Panc1 (cell line): ENCODE measurements around the gene TMEM161A. TPM values are rescaled to one million over a fixed set of nuclear protein-coding genes. Genes with fewer than 3 reads are reported as not detected.

Experiments used
- ATAC-seq: fragments of 200-7000 bp; cut with Tn5 transposase; 2 replicates; pipeline ENCODE4 v1.9.1; 2020; ENCODE audit warnings: mild to moderate bottlenecking, moderate library complexity
- BruUV-seq: library from RNA; stranded (reverse); fragments of 400-500 nt; replicated peaks from 2 replicates; lab custom pipeline; 2021; lab: Mats Ljungman, UMichigan
- CTCF ChIA-PET: fragments of 300-600 bp; sonication (Branson Sonifier 250); formaldehyde crosslinking; loops from one replicate; lab custom pipeline; 2022; ENCODE audit warnings: antibody characterized with exemption; lab: Charles Lee
- POLR2A ChIA-PET: fragments of 300-600 bp; sonication (Branson Sonifier 250); formaldehyde crosslinking; loops from one replicate; lab custom pipeline; 2022; ENCODE audit warnings: antibody characterized with exemption; lab: Charles Lee
- DNase-seq: peaks from one replicate; pipeline ENCODE4 v3.0.0-alpha.2; 2010; ENCODE audit warnings: low read depth, low spot score
- H3K27ac ChIP-seq: 2 replicates; pipeline ENCODE4 v1.5.1; 2011; ENCODE audit warnings: mild to moderate bottlenecking, low read length, inconsistent platforms
- H3K27me3 ChIP-seq: fragments of 200-500 bp; sonication (Bioruptor generic); 2 replicates; pipeline ENCODE4 v1.6.0; 2014; ENCODE audit warnings: low read length, inconsistent platforms; ENCODE audit not compliant: control insufficient read depth, insufficient read depth
- H3K36me3 ChIP-seq: fragments of 200-500 bp; sonication (Bioruptor generic); 2 replicates; pipeline ENCODE4 v1.5.1; 2014; ENCODE audit warnings: inconsistent platforms, mild to moderate bottlenecking, low read length, moderate library complexity; ENCODE audit not compliant: control insufficient read depth, insufficient read depth
- H3K4me1 ChIP-seq: 2 replicates; pipeline ENCODE4 v1.5.1; 2011; ENCODE audit warnings: inconsistent platforms, mild to moderate bottlenecking, low read length, moderate library complexity; ENCODE audit not compliant: control insufficient read depth, insufficient read depth
- H3K4me3 ChIP-seq, 2 experiments: 2 replicates each; pipeline ENCODE4 v1.5.1; 2011 to 2012; ENCODE audit warnings: low read depth in 2 of 2, low read length in 2 of 2, mild to moderate bottlenecking in 2 of 2, inconsistent platforms in 1 of 2, moderate library complexity in 1 of 2
- H3K9me3 ChIP-seq: fragments of 200-500 bp; sonication (Bioruptor generic); 2 replicates; pipeline ENCODE4 v1.5.1; 2014; ENCODE audit warnings: low read depth, mild to moderate bottlenecking, inconsistent platforms, low read length, moderate library complexity; ENCODE audit not compliant: control insufficient read depth, insufficient read depth
- CTCF ChIP-seq: fragments of 450-650 bp; IDR thresholded peaks from 2 replicates; pipeline ENCODE4 v1.5.1; 2017; ENCODE audit warnings: mild to moderate bottlenecking
- POLR2AphosphoS5 ChIP-seq: IDR thresholded peaks from 2 replicates; pipeline ENCODE4 v1.6.1; 2012; ENCODE audit warnings: mild to moderate bottlenecking, low read depth, low read length, moderate library complexity
- REST ChIP-seq, 2 experiments: IDR thresholded peaks; 2 replicates each; pipeline ENCODE4 v1.6.1; 2011 to 2012; ENCODE audit warnings: low read depth in 2 of 2, control low read depth in 1 of 2, low read length in 1 of 2, mild to moderate bottlenecking in 1 of 2, moderate library complexity in 1 of 2; ENCODE audit not compliant: insufficient read depth in 1 of 2
- SIN3A ChIP-seq: IDR thresholded peaks from 2 replicates; pipeline ENCODE4 v1.6.1; 2012; ENCODE audit warnings: low read depth, mild to moderate bottlenecking, low read length, moderate library complexity, borderline replicate concordance; ENCODE audit not compliant: insufficient read depth
- TCF7L2 ChIP-seq: IDR thresholded peaks from 2 replicates; pipeline ENCODE4 v1.6.1; 2011; ENCODE audit warnings: mild to moderate bottlenecking, low read depth, low read length, inconsistent platforms
- in situ Hi-C: cut with HindIII; loops from 2 replicates; pipeline ENCODE4 v1.10.0; 2016; ENCODE audit warnings: low sequenced_read_pairs, low pct_unique_long_range_greater_than_20kb
- intact Hi-C: fragments of 100-400 bp; cut with micrococcal nuclease; formaldehyde crosslinking; loops from one replicate; pipeline ENCODE4 v1.10.0; 2022; ENCODE audit not compliant: unreplicated experiment
- total RNA-seq: library from RNA; stranded (reverse); gene quantifications from one replicate; pipeline ENCODE4 v1.2.1, GENCODE V29; 2021; ENCODE audit not compliant: unreplicated experiment

Gene TMEM161A
- total RNA-seq, 1 experiment from 2014 or later = 26.7 TPM

- ChIA-PET CTCF (no interaction called here), POLR2A (no interaction called here)
- no peak for DNase-seq
- H3K36me3 ChIP-seq = no peaks in the 10 kb centered on the region
- no TSS peak for BruUV-seq
- no peaks in the 10 kb centered on the region for H3K9me3 ChIP-seq
- H3K4me1 ChIP-seq = no peaks in the 10 kb centered on the region
- no peak overlapping the region for H3K27ac ChIP-seq
- ATAC-seq = no peak
- no peak for TF ChIP-seq TCF7L2
- no peak for TF ChIP-seq REST (IDR thresholded peaks at IDR 0.05; ENCODE audit: insufficient read depth in 1 of 2, low read depth in 2 of 2, low read length in 1 of 2)
- no peak for TF ChIP-seq SIN3A
- TF ChIP-seq CTCF = no peak
- TF ChIP-seq POLR2AphosphoS5 = no peak
- in situ Hi-C loops = no loop called here
- H3K27me3 ChIP-seq = no peaks in the 10 kb centered on the region
- H3K4me3 ChIP-seq = no peak overlapping the region
- intact Hi-C loops = loop anchor here (10.0 kb wide), 1 partner anchor 67 kb away; the partner anchor contains the start of gene SLC25A42
These were observed 6.3 kb downstream of the TMEM161A start for GRCh38 chr19:19131989-19132388.

- no peak for ATAC-seq
- no peaks in the 10 kb centered on the region for H3K4me1 ChIP-seq
- CTCF ChIA-PET = no interaction called here
- H3K27me3 ChIP-seq = no peaks in the 10 kb centered on the region
- TF ChIP-seq REST (IDR thresholded peaks at IDR 0.05; ENCODE audit: insufficient read depth in 1 of 2, low read depth in 2 of 2, low read length in 1 of 2) (no peak), SIN3A (no peak)
- intact Hi-C loops = no loop called here
- DNase-seq = no peak
- in situ Hi-C loops = no loop called here
- BruUV-seq = no TSS peak
- no peak overlapping the region for H3K4me3 ChIP-seq
- POLR2A ChIA-PET = interaction anchor here (0.7 kb wide), 1 partner anchor 88 kb away, joined by 18 read pairs; no protein-coding TSS in a partner anchor
- H3K9me3 ChIP-seq = no peaks in the 10 kb centered on the region
- no peaks in the 10 kb centered on the region for H3K36me3 ChIP-seq
- H3K27ac ChIP-seq = no peak overlapping the region
These were observed 12.2 kb downstream of the TMEM161A start for GRCh38 chr19:19126102-19126501.
